Esophagus squamous epithelium (tissue), 5 donors: ENCODE data around the gene CCL25. TPM values are rescaled to one million over a fixed set of nuclear protein-coding genes. Genes with fewer than 3 reads are reported as not detected.

Experiments used
- DNase-seq: peaks from one replicate; lab custom pipeline; 2025; lab: John Stamatoyannopoulos, UW
- H3K27ac ChIP-seq, 4 donors: fragments of 200-600 bp; sonication (generic); one replicate each; pipeline ENCODE4 v1.5.1; 2016 to 2019; ENCODE audit warnings: mild to moderate bottlenecking in 1 of 4
- H3K27me3 ChIP-seq, 4 donors: fragments of 200-600 bp; sonication (generic); 1 replicate in 3 of 4; 2 replicates in 1 of 4; pipeline versions ENCODE4 v1.5.1 to v1.6.0; 2017 to 2021; ENCODE audit warnings: antibody characterized with exemption in 1 of 4
- H3K36me3 ChIP-seq, 3 donors: fragments of 200-600 bp; sonication (generic); one replicate each; pipeline ENCODE4 v1.5.1; 2016 to 2019
- H3K4me1 ChIP-seq, 3 donors: fragments of 200-600 bp; sonication (generic); one replicate each; pipeline ENCODE4 v1.5.1; 2017 to 2019
- H3K4me3 ChIP-seq, 4 donors: fragments of 200-600 bp; sonication (generic); 1 replicate in 3 of 4; 2 replicates in 1 of 4; pipeline ENCODE4 v1.5.1; 2016 to 2019; ENCODE audit warnings: mild to moderate bottlenecking in 2 of 4, moderate library complexity in 1 of 4
- H3K9me3 ChIP-seq, 3 donors: fragments of 200-600 bp; sonication (generic); one replicate each; pipeline ENCODE4 v1.5.1; 2016 to 2019
- POLR2A ChIP-seq, 4 donors: fragments of 450-650 bp; IDR thresholded peaks; one replicate each; pipeline ENCODE4 v1.6.1; 2017; ENCODE audit warnings: antibody characterized with exemption in 4 of 4, mild to moderate bottlenecking in 4 of 4, moderate library complexity in 3 of 4
- WGBS, 2 donors: methylation state at CpG; one replicate each; pipeline ENCODE4 v1.1.5; 2018; 5-methylcytosine and 5-hydroxymethylcytosine counted together
- intact Hi-C: fragments of 100-400 bp; cut with DNase I; formaldehyde crosslinking; loops from one replicate; pipeline ENCODE4 v1.15.0; 2022
- total RNA-seq, 4 donors: library from RNA; depleted of rRNA; stranded (reverse); fragments of >200 nt; gene quantifications; one replicate each; pipeline ENCODE4 v1.1.0, GENCODE V29; 2016
- TF ChIP-seq, protein P1 (sequence below), 6 experiments: fragments of 450-650 bp in 4 of 6; fragments of 200-600 bp in 2 of 6; sonication (generic) in 2 of 6; IDR thresholded peaks; one replicate each; pipeline ENCODE4 v1.5.1; 2016 to 2019; ENCODE audit warnings: antibody characterized with exemption in 6 of 6, mild to moderate bottlenecking in 4 of 6, moderate library complexity in 4 of 6
- donor health status: DM: yes; HTN: yes; CAD: no.

CCL25 gene
- total RNA-seq, 4 donors from 2014 or later: not detected

- Histone ChIP-seq H3K27me3 (peaks cover 0 to under 1% (median 0%) of the 10 kb centered on the region in 4 donors), H3K27ac (no peak overlapping the region), H3K36me3 (no peaks in the 10 kb centered on the region), H3K9me3 (no peaks in the 10 kb centered on the region), H3K4me1 (no peaks in the 10 kb centered on the region), H3K4me3 (no peak overlapping the region)
- intact Hi-C loops: no loop called here
- DNase-seq: no peak
- WGBS, 2 donors: 63 to 85% methylated on average over 2 of the region's 6 CpGs
- TF ChIP-seq POLR2A (IDR thresholded peaks at IDR 0.05): no peak
- TF ChIP-seq, protein P1, sequence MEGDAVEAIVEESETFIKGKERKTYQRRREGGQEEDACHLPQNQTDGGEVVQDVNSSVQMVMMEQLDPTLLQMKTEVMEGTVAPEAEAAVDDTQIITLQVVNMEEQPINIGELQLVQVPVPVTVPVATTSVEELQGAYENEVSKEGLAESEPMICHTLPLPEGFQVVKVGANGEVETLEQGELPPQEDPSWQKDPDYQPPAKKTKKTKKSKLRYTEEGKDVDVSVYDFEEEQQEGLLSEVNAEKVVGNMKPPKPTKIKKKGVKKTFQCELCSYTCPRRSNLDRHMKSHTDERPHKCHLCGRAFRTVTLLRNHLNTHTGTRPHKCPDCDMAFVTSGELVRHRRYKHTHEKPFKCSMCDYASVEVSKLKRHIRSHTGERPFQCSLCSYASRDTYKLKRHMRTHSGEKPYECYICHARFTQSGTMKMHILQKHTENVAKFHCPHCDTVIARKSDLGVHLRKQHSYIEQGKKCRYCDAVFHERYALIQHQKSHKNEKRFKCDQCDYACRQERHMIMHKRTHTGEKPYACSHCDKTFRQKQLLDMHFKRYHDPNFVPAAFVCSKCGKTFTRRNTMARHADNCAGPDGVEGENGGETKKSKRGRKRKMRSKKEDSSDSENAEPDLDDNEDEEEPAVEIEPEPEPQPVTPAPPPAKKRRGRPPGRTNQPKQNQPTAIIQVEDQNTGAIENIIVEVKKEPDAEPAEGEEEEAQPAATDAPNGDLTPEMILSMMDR (IDR thresholded peaks at IDR 0.05): no peak
Measured at GRCh38 chr19:8079988-8080387, 27.4 kb downstream of the CCL25 start.

GRCh38 chr19:8080832-8081231 is 28.3 kb downstream of the CCL25 start:
- Histone ChIP-seq H3K9me3 (no peaks in the 10 kb centered on the region), H3K27me3 (peaks cover 0 to 7% (median 0%) of the 10 kb centered on the region in 4 donors), H3K4me1 (no peaks in the 10 kb centered on the region), H3K27ac (no peak overlapping the region), H3K36me3 (no peaks in the 10 kb centered on the region), H3K4me3 (no peak overlapping the region)
- WGBS, 2 donors: 83 to 94% methylated on average over 3 to 8 of the region's 12 CpGs
- intact Hi-C loops: no loop called here
- no peak for TF ChIP-seq POLR2A (IDR thresholded peaks at IDR 0.05)
- TF ChIP-seq, protein P1 (IDR thresholded peaks at IDR 0.05): no peak
- DNase-seq: no peak

GRCh38 chr19:8081569-8082550 is 29.3 kb downstream of the CCL25 start:
- Histone ChIP-seq H3K4me1 (no peaks in the 10 kb centered on the region), H3K9me3 (no peaks in the 10 kb centered on the region), H3K27ac (no peak overlapping the region), H3K4me3 (no peak overlapping the region), H3K27me3 (peaks cover 0 to 7% (median 0%) of the 10 kb centered on the region in 4 donors), H3K36me3 (no peaks in the 10 kb centered on the region)
- no peak for DNase-seq
- intact Hi-C loops: no loop called here
- 67 to 71% methylated on average over 11 of the region's 11 CpGs for WGBS, 2 donors
- TF ChIP-seq, protein P1 (IDR thresholded peaks at IDR 0.05): no peak
- no peak for TF ChIP-seq POLR2A (IDR thresholded peaks at IDR 0.05)

DNA sequence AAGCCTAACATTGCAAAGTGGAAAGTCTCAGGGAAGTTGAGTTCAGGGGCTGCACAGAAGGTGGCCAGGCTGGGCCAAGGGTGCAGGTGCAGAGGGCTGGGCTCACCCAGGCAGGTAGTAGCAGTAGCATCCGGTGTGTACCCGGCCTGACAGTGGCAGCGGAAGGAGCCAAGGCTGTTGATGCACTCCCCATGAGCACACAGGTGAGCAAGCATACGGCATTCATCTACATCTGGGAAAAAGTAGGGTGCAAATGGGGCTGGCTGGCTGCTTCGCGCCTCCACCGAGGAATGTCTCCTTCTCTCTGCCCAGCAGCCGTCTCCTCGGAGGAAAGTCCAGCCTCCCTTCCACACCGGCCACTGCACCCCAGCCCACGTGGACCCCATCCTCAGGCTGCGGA is 30.6 kb downstream of the CCL25 start:
- H3K9me3 ChIP-seq: no peaks in the 10 kb centered on the region
- 81 to 84% methylated on average over 9 to 10 of the region's 12 CpGs for WGBS, 2 donors
- H3K36me3 ChIP-seq: no peaks in the 10 kb centered on the region
- H3K27me3 ChIP-seq: peaks cover 0 to 7% (median 0%) of the 10 kb centered on the region in 4 donors
- H3K4me1 ChIP-seq: no peaks in the 10 kb centered on the region
- no peak overlapping the region for H3K27ac ChIP-seq
- no peak for TF ChIP-seq POLR2A (IDR thresholded peaks at IDR 0.05)
- TF ChIP-seq, protein P1 (IDR thresholded peaks at IDR 0.05): no peak
- no peak overlapping the region for H3K4me3 ChIP-seq
- DNase-seq: no peak
- intact Hi-C loops: no loop called here

DNA sequence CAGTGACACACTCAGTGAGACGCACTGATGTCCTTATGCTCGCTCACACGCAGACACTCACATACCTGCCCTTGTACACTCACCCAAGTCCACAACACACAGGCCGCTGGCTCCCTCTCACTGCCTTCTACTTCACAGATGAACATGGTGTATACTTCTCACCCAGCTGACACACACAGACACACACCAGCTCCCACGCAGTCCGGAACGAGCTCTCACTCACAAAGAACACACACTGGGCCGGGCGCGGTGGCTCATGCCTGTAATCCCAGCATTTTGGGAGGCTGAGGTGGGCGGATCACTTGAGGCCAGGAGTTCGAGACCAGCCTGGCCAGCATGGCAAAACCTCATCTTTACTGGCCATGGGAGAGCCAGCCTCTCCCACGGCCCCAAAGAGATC is 31.6 kb downstream of the CCL25 start:
- WGBS, 2 donors: 80 to 87% methylated on average over 11 to 13 of the region's 13 CpGs
- no peak for TF ChIP-seq POLR2A (IDR thresholded peaks at IDR 0.05)
- TF ChIP-seq, protein P1 (IDR thresholded peaks at IDR 0.05): no peak
- H3K4me3 ChIP-seq: no peak overlapping the region
- H3K9me3 ChIP-seq: no peaks in the 10 kb centered on the region
- H3K27ac ChIP-seq: no peak overlapping the region
- no peaks in the 10 kb centered on the region for H3K4me1 ChIP-seq
- no peak for DNase-seq
- H3K27me3 ChIP-seq: peaks cover 0 to 7% (median 0%) of the 10 kb centered on the region in 4 donors
- intact Hi-C loops: no loop called here
- no peaks in the 10 kb centered on the region for H3K36me3 ChIP-seq
